Mesothelial cell of epicardium (in vitro differentiated cells): ENCODE measurements around the gene SUV39H2. TPM values are rescaled to one million over a fixed set of nuclear protein-coding genes. Genes with fewer than 3 reads are reported as not detected.

ENCODE experiments used
- DNase-seq, 2 experiments: peaks; one replicate each; pipeline ENCODE4 v3.0.0; 2021; ENCODE audit warnings: low spot score in 2 of 2; ENCODE audit not compliant: unreplicated experiment in 2 of 2
- H3K27ac Mint-ChIP-seq: 2 replicates; pipeline ENCODE4 v1.8.0; 2021; ENCODE audit warnings: mixed read lengths
- H3K27me3 Mint-ChIP-seq: 2 replicates; pipeline ENCODE4 v1.8.0; 2021; ENCODE audit warnings: low read depth, mixed read lengths
- H3K36me3 Mint-ChIP-seq: 2 replicates; pipeline ENCODE4 v1.8.0; 2021; ENCODE audit warnings: mixed read lengths
- H3K4me1 Mint-ChIP-seq: 2 replicates; pipeline ENCODE4 v1.8.0; 2021; ENCODE audit warnings: mixed read lengths
- H3K4me3 Mint-ChIP-seq: 2 replicates; pipeline ENCODE4 v1.8.0; 2021; ENCODE audit warnings: mild to moderate bottlenecking, moderate library complexity, mixed read lengths
- H3K9me3 Mint-ChIP-seq: 2 replicates; pipeline ENCODE4 v1.8.0; 2021; ENCODE audit warnings: mixed read lengths
- CTCF ChIP-seq: fragments of 200-600 bp; sonication (generic); IDR thresholded peaks from one replicate; pipeline ENCODE4 v1.5.0; 2021; ENCODE audit warnings: antibody characterized with exemption; ENCODE audit not compliant: unreplicated experiment
- total RNA-seq: library from RNA; stranded (reverse); gene quantifications from 3 replicates; pipeline ENCODE4 v1.2.1, GENCODE V29; 2021

The SUV39H2 gene
- total RNA-seq, 1 donor from 2014 or later = 25.8 TPM

DNA sequence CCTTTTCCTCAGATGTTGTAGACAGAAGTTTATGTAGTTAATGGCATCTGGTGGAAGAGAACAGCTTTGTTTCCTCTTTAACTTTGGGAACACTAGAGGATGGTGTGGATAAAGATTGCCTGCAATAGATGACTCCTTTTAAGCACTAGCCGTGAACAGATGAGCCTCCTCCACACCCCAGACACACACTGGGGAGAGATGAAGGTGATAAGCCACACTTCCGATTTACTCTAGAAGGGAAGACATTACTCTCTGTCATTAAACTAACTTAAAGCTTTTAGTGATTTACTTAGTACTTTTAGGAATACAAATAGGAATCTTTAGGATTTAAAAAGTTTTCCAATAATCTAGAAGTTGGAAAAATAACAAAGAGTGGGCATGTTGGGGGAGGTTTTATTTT lies 33.7 kb upstream of the SUV39H2 start:
- Mint-ChIP-seq H3K36me3 (peaks cover 32% of the 10 kb centered on the region), H3K27ac (no peak overlapping the region), H3K9me3 (no peaks in the 10 kb centered on the region), H3K27me3 (no peaks in the 10 kb centered on the region), H3K4me3 (no peak overlapping the region), H3K4me1 (peaks cover 3% of the 10 kb centered on the region)
- no peak for DNase-seq
- TF ChIP-seq CTCF = no peak

DNA sequence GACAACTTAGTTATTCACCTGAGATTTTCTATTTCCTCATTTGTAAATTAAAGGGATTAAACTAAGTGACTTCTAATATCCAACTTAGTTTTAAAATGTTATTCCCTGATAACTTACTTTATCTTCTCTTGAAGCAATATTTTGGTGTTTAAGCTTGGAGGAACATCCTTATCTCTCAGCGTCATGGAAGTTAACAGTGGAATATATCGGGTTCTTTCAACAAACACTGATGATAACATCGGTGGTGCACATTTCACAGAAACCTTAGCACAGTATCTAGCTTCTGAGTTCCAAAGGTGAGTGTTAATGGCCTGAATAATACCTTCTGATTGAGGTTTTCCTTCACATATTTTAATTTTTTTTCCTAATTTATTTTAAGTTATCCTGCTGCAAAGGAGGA lies 26.4 kb upstream of the SUV39H2 start:
- no peak overlapping the region for H3K27ac Mint-ChIP-seq
- DNase-seq = no peak
- H3K9me3 Mint-ChIP-seq = no peaks in the 10 kb centered on the region
- peaks cover 8% of the 10 kb centered on the region for H3K36me3 Mint-ChIP-seq
- H3K4me3 Mint-ChIP-seq = no peak overlapping the region
- no peaks in the 10 kb centered on the region for H3K4me1 Mint-ChIP-seq
- no peaks in the 10 kb centered on the region for H3K27me3 Mint-ChIP-seq
- no peak for TF ChIP-seq CTCF

DNA sequence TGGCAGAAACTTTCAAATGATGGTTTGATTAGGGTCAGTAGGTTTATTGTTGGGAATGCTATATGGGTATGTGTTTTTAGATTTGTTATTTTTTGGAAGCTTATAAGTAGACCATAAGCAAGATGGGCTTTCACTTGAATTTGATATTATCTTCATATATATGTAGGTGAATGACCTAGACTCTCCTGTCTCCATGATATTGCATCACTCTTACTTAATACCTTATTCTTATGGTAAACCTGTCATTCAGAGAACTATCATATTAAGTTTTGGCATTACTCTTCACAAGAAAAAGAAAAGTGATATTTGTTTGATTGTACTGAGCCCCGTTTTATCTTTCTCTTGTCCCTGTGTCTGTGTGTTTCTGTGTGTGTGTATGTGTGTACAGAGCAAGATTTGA lies 23.2 kb upstream of the SUV39H2 start:
- H3K4me1 Mint-ChIP-seq = no peaks in the 10 kb centered on the region
- no peak for DNase-seq
- H3K27me3 Mint-ChIP-seq = no peaks in the 10 kb centered on the region
- no peaks in the 10 kb centered on the region for H3K9me3 Mint-ChIP-seq
- H3K4me3 Mint-ChIP-seq = no peak overlapping the region
- peaks cover 10% of the 10 kb centered on the region for H3K36me3 Mint-ChIP-seq
- no peak overlapping the region for H3K27ac Mint-ChIP-seq
- no peak for TF ChIP-seq CTCF

DNA sequence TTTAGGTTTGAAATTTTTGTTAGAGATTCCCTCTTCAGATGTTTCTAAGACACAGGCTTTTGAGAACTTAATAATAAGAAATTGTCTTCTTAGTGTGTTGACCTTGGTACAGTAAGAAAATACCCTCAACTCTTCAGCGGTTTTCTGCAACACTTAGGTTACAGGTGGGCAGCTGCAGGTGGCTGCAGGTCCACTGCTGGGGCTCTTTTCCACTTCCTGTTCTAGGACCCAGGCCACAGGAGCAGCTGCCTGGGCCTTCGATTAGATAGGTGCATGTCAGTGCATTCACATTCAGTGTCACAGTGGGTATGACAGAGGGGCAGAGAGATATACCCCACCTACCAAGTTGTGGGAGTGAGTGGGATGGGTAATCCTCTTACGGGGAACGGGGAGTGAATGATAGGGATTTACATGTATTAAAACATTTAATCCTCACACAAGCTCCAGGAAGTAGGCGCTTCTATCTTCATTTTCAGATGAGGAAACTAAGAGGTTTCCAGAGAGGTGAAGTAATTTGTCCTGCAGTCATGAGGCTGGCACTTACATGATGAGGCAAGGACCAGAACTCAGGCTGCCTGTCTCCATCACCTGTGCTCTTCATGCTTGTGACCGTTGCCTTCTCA lies 20.2 kb upstream of the SUV39H2 start:
- TF ChIP-seq CTCF = no peak
- H3K27me3 Mint-ChIP-seq = no peaks in the 10 kb centered on the region
- H3K36me3 Mint-ChIP-seq = peaks cover 15% of the 10 kb centered on the region
- no peak overlapping the region for H3K27ac Mint-ChIP-seq
- DNase-seq = no peak
- H3K4me1 Mint-ChIP-seq = no peaks in the 10 kb centered on the region
- no peak overlapping the region for H3K4me3 Mint-ChIP-seq
- no peaks in the 10 kb centered on the region for H3K9me3 Mint-ChIP-seq

- no peaks in the 10 kb centered on the region for H3K4me1 Mint-ChIP-seq
- no peak for TF ChIP-seq CTCF
- H3K9me3 Mint-ChIP-seq = no peaks in the 10 kb centered on the region
- H3K4me3 Mint-ChIP-seq = no peak overlapping the region
- no peak overlapping the region for H3K27ac Mint-ChIP-seq
- H3K27me3 Mint-ChIP-seq = no peaks in the 10 kb centered on the region
- DNase-seq = no peak
- H3K36me3 Mint-ChIP-seq = peaks cover 12% of the 10 kb centered on the region
These were observed 19.6 kb upstream of the SUV39H2 start for GRCh38 chr10:14859043-14859442.

DNA sequence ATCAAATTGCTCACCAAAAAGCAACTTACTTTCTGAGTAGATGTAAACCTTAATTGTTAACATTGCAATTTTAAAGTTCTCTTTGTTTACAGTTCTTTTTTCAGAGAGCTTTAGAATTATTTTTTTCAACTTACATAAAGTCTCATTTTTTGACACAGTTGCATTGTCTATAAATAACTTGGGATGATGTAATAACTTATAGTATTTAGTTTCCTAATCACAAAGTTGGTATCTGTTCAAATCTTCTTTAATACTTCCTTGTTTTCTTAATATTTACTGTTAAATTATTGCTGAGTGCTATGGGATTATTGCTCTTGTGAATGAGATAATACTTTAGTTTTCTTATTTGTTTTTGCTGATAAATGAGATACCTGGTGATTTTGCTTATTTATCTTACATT lies 18.9 kb upstream of the SUV39H2 start:
- H3K36me3 Mint-ChIP-seq = peaks cover 10% of the 10 kb centered on the region

More for the DNA sequence above, 18.9 kb upstream of the SUV39H2 start:
- Mint-ChIP-seq H3K27ac (no peak overlapping the region), H3K9me3 (no peaks in the 10 kb centered on the region), H3K4me3 (no peak overlapping the region), H3K27me3 (no peaks in the 10 kb centered on the region), H3K4me1 (no peaks in the 10 kb centered on the region)
- TF ChIP-seq CTCF = no peak
- no peak for DNase-seq
